GM12878 (cell line): ENCODE data around the gene ZNF148. TPM values are rescaled to one million over a fixed set of nuclear protein-coding genes. Genes with fewer than 3 reads are reported as not detected.

Source experiments
- ATAC-seq: fragments of 200-7000 bp; cut with Tn5 transposase; 3 replicates; pipeline ENCODE4 v1.9.1; 2020; ENCODE audit warnings: mild to moderate bottlenecking, moderate library complexity
- BruUV-seq: library from RNA; stranded (reverse); fragments of 400-500 nt; replicated peaks from 2 replicates; lab custom pipeline; 2021; lab: Mats Ljungman, UMichigan
- CTCF ChIA-PET: fragments of 300-600 bp; sonication (Branson Sonifier 250); formaldehyde crosslinking; extraction: SDS; loops from one replicate; lab custom pipeline; 2021; ENCODE audit warnings: inconsistent platforms; lab: Yijun Ruan, JAX
- POLR2A ChIA-PET: fragments of 350-600 bp; formaldehyde crosslinking; extraction: SDS; loops from one replicate; lab custom pipeline; 2021; ENCODE audit warnings: inconsistent platforms; lab: Charles Lee
- RAD21 ChIA-PET: fragments of 300-600 bp; sonication (Branson Sonifier 250); formaldehyde crosslinking; loops from one replicate; lab custom pipeline; 2023; ENCODE audit warnings: antibody characterized with exemption; ENCODE audit not compliant: unreplicated experiment; lab: Charles Lee
- SMC1A ChIA-PET: fragments of 300-600 bp; sonication (Branson Sonifier 250); formaldehyde crosslinking; loops from one replicate; lab custom pipeline; 2023; ENCODE audit not compliant: unreplicated experiment, uncharacterized antibody; lab: Charles Lee
- DNase-seq: peaks from one replicate; pipeline ENCODE4 v3.0.0-alpha.2; 2011; ENCODE audit warnings: low read depth, low spot score
- FAIRE-seq: peaks from 3 replicates; lab custom pipeline; 2011; peaks lifted over from hg19 to GRCh38; lab: Jason Lieb, UNC
- H2AFZ ChIP-seq: 2 replicates; pipeline ENCODE4 v1.6.0; 2011; ENCODE audit warnings: low read depth, low read length, control low read depth; ENCODE audit not compliant: control insufficient read depth
- H3K27ac ChIP-seq: 2 replicates; pipeline ENCODE4 v1.5.1; 2011; ENCODE audit warnings: control low read depth; ENCODE audit not compliant: control insufficient read depth, insufficient read depth
- H3K27me3 ChIP-seq, 2 experiments: replicated peaks in 1 of 2; 2 replicates each; pipeline versions ENCODE4 v1.6.0 to v1.6.1; 2011; ENCODE audit warnings: low read length in 1 of 2; ENCODE audit not compliant: control insufficient read depth in 2 of 2, insufficient read depth in 2 of 2
- H3K36me3 ChIP-seq, 2 experiments: 2 replicates each; pipeline ENCODE4 v1.5.1; 2011; ENCODE audit warnings: low read length in 1 of 2; ENCODE audit not compliant: control insufficient read depth in 2 of 2, insufficient read depth in 2 of 2
- H3K4me1 ChIP-seq: 2 replicates; pipeline ENCODE4 v1.6.1; 2011; ENCODE audit warnings: mild to moderate bottlenecking, low read length, moderate library complexity, mixed read lengths; ENCODE audit not compliant: control insufficient read depth, insufficient read depth
- H3K4me2 ChIP-seq: 2 replicates; pipeline ENCODE4 v1.6.0; 2011; ENCODE audit warnings: control low read depth; ENCODE audit not compliant: control insufficient read depth, insufficient read depth
- H3K4me3 ChIP-seq: fragments of 200-600 bp; sonication (generic); 2 replicates; pipeline ENCODE4 v1.5.1; 2016
- H3K79me2 ChIP-seq: 2 replicates; pipeline ENCODE4 v1.6.0; 2011; ENCODE audit warnings: low read length; ENCODE audit not compliant: control insufficient read depth, insufficient read depth
- H3K9ac ChIP-seq: 2 replicates; pipeline ENCODE4 v1.8.0; 2011; ENCODE audit warnings: low read length, control low read depth, mixed read lengths; ENCODE audit not compliant: control insufficient read depth, insufficient read depth
- H3K9me3 ChIP-seq: replicated peaks from 3 replicates; pipeline ENCODE4 v1.5.1; 2011; ENCODE audit warnings: mild to moderate bottlenecking, low read length; ENCODE audit not compliant: control insufficient read depth, insufficient read depth
- H4K20me1 ChIP-seq: 2 replicates; pipeline ENCODE4 v1.6.0; 2011; ENCODE audit not compliant: control insufficient read depth, insufficient read depth
- ATF2 ChIP-seq: IDR thresholded peaks from 2 replicates; pipeline ENCODE4 v1.6.1; 2012; ENCODE audit warnings: low read length, inconsistent platforms
- EED ChIP-seq: sonication (generic); IDR thresholded peaks from 2 replicates; pipeline ENCODE4 v1.6.1; 2016; ENCODE audit warnings: antibody characterized with exemption, low read depth
- IRF4 ChIP-seq: IDR thresholded peaks from 2 replicates; pipeline ENCODE4 v1.6.1; 2011; ENCODE audit warnings: low read depth, low read length
- LARP7 ChIP-seq: fragments of 450-650 bp; IDR thresholded peaks from 2 replicates; pipeline ENCODE4 v1.6.1; 2017; ENCODE audit warnings: mild to moderate bottlenecking
- MYB ChIP-seq: fragments of 150-350 bp; IDR thresholded peaks from 2 replicates; pipeline ENCODE4 v1.6.1; 2014; ENCODE audit warnings: mild to moderate bottlenecking, low read depth, low read length, borderline replicate concordance
- POLR2AphosphoS2 ChIP-seq: IDR thresholded peaks from 2 replicates; pipeline ENCODE4 v1.6.1; 2011; ENCODE audit warnings: low read depth, mild to moderate bottlenecking, low read length, improper control_type of control experiment, moderate library complexity
- POU2F2 ChIP-seq: IDR thresholded peaks from 3 replicates; pipeline ENCODE4 v1.6.1; 2011; ENCODE audit warnings: low read depth, mild to moderate bottlenecking, low read length, borderline replicate concordance
- SMAD1 ChIP-seq: fragments of 450-650 bp; IDR thresholded peaks from 2 replicates; pipeline ENCODE4 v1.6.1; 2018; ENCODE audit warnings: mild to moderate bottlenecking, low read depth; ENCODE audit not compliant: partially characterized antibody
- SREBF1 ChIP-seq: IDR thresholded peaks from 2 replicates; pipeline ENCODE4 v1.6.1; 2012; ENCODE audit warnings: mild to moderate bottlenecking, low read length
- SRF ChIP-seq, 2 experiments: IDR thresholded peaks; 2 replicates each; pipeline ENCODE4 v1.6.1; 2011; ENCODE audit warnings: low read depth in 2 of 2, low read length in 2 of 2, mild to moderate bottlenecking in 1 of 2, moderate library complexity in 1 of 2
- TAF1 ChIP-seq: IDR thresholded peaks from 2 replicates; pipeline ENCODE4 v1.6.1; 2011; ENCODE audit warnings: mild to moderate bottlenecking, low read depth, low read length, borderline replicate concordance
- ZNF217 ChIP-seq: fragments of 450-650 bp; IDR thresholded peaks from 2 replicates; pipeline ENCODE4 v1.6.1; 2017; ENCODE audit warnings: antibody characterized with exemption, mild to moderate bottlenecking
- ZNF622 ChIP-seq: fragments of 450-650 bp; IDR thresholded peaks from 2 replicates; pipeline ENCODE4 v1.6.1; 2017; ENCODE audit warnings: mild to moderate bottlenecking, inconsistent platforms
- in situ Hi-C: fragments of 300-500 bp; cut with MboI; formaldehyde crosslinking; loops from 9 replicates; pipeline ENCODE4 v1.14.3; 2018; ENCODE audit warnings: mixed read lengths
- intact Hi-C: fragments of 100-400 bp; cut with micrococcal nuclease; formaldehyde crosslinking; loops from one replicate; pipeline ENCODE4 v1.14.2; 2022; ENCODE audit not compliant: unreplicated experiment
- polyA plus RNA-seq, 11 experiments: library from polyadenylated mRNA; depleted of rRNA in 4 of 11; unstranded in 6 of 11; stranded (reverse) in 5 of 11; fragments of >200 nt; fragmentation: Nextera tagmentation in 4 of 11; fragmentation: Illumina TruSeq in 1 of 11; extraction: Ambion mirVana in 4 of 11; extraction: Trizol in 1 of 11; gene quantifications; 1 replicate in 1 of 11; 2 replicates in 10 of 11; pipeline versions ENCODE4 v1.2.1 to v1.2.3, GENCODE V29; 2011 to 2016; ENCODE audit warnings: inconsistent platforms in 2 of 11, missing spikeins in 2 of 11, low read depth in 1 of 11
- total RNA-seq, 4 experiments: library from RNA; depleted of rRNA in 3 of 4; stranded (reverse); fragments of >200 nt in 3 of 4; fragmentation: Illumina TruSeq in 1 of 4; extraction: Trizol in 1 of 4; gene quantifications; 2 replicates each; pipeline versions ENCODE4 v1.2.1 to v1.2.3, GENCODE V29; 2013 to 2021
- TF ChIP-seq, protein P1 (sequence below): IDR thresholded peaks from 2 replicates; pipeline ENCODE4 v1.6.1; 2011; ENCODE audit warnings: borderline replicate concordance, low read depth, mild to moderate bottlenecking, moderate library complexity, mixed read lengths, low read length; ENCODE audit not compliant: insufficient read depth; ENCODE audit errors: extremely low read length
- TF ChIP-seq, protein P2 (sequence below): fragments of 450-650 bp; IDR thresholded peaks from 2 replicates; pipeline ENCODE4 v1.6.1; 2016; ENCODE audit warnings: mild to moderate bottlenecking, moderate library complexity, borderline replicate concordance

Gene ZNF148
- total and polyA plus RNA-seq, 10 of the 15 experiments (the other 5 are each of a cell fraction or from before 2014, with no cell fraction given): 8.6 to 40.4 (median 26.7) TPM

- no peak for TF ChIP-seq EED
- TF ChIP-seq, all 136 proteins: peak for 0
Measured at GRCh38 chr3:125309476-125309875, 65.6 kb downstream of the ZNF148 start (continued).

DNA sequence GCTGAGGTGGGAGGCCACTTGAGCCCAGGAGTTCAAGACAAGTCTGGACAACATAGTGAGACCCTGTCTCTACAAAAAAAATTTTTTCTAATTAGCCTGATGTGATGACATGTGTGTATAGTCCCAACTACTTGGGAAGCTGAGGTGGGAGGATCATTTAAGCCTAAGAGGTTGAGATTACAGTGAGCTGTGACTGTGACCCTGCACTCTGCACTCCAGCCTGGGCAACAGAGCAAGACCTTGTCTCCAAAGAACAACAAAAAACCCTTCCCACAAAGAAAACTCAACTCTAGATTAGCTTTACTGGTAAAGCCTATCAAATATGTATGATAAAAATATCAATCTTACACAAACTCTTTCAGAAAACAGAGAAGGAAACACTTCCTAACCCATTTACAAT is 68.5 kb downstream of the ZNF148 start:
- no peaks in the 10 kb centered on the region for H3K27me3 ChIP-seq
- H3K4me3 ChIP-seq: no peak overlapping the region
- H3K79me2 ChIP-seq: peaks cover 47% of the 10 kb centered on the region
- H3K9me3 ChIP-seq: peaks cover 9% of the 10 kb centered on the region; the same call in 2 of the 3 replicates
- RAD21 ChIA-PET: no interaction called here
- CTCF ChIA-PET: interaction anchor here (0.7 kb wide), 1 partner anchor 12 kb away, joined by 3 read pairs; no protein-coding TSS in a partner anchor
- SMC1A ChIA-PET: interaction anchor here (0.8 to 1.7 kb wide), 4 partner anchors 8 to 112 kb away, joined by 3 read pairs; no protein-coding TSS in a partner anchor
- FAIRE-seq (no peak), ATAC-seq (no peak), DNase-seq (no peak)
- POLR2A ChIA-PET: interaction anchor here (0.5 to 0.7 kb wide), 4 partner anchors 10 to 464 kb away, joined by 3 to 5 read pairs (median 4); no protein-coding TSS in a partner anchor
- no peak overlapping the region for H3K27ac ChIP-seq
- no peak overlapping the region for H3K4me2 ChIP-seq
- H3K9ac ChIP-seq: no peak overlapping the region
- intact Hi-C loops (no loop called here), in situ Hi-C loops (no loop called here)
- no peak overlapping the region for H2AFZ ChIP-seq
- no peaks in the 10 kb centered on the region for H4K20me1 ChIP-seq
- peaks cover 4 to 18% of the 10 kb centered on the region in 2 experiments for H3K36me3 ChIP-seq
- H3K4me1 ChIP-seq: peaks cover 3% of the 10 kb centered on the region; the same call in 1 of the 2 replicates
- BruUV-seq: no TSS peak
- TF ChIP-seq, protein P1, sequence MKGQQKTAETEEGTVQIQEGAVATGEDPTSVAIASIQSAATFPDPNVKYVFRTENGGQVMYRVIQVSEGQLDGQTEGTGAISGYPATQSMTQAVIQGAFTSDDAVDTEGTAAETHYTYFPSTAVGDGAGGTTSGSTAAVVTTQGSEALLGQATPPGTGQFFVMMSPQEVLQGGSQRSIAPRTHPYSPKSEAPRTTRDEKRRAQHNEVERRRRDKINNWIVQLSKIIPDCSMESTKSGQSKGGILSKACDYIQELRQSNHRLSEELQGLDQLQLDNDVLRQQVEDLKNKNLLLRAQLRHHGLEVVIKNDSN: no peak
- TF ChIP-seq SRF (IDR thresholded peaks at IDR 0.05; ENCODE audit: low read depth in 2 of 2, low read length in 2 of 2) (no peak), TAF1 (no peak), POU2F2 (no peak), MYB (no peak), ZNF622 (no peak), ZNF217 (no peak), POLR2AphosphoS2 (no peak), SREBF1 (no peak), LARP7 (no peak), IRF4 (no peak), SMAD1 (no peak), ATF2 (no peak)
- TF ChIP-seq, protein P2, sequence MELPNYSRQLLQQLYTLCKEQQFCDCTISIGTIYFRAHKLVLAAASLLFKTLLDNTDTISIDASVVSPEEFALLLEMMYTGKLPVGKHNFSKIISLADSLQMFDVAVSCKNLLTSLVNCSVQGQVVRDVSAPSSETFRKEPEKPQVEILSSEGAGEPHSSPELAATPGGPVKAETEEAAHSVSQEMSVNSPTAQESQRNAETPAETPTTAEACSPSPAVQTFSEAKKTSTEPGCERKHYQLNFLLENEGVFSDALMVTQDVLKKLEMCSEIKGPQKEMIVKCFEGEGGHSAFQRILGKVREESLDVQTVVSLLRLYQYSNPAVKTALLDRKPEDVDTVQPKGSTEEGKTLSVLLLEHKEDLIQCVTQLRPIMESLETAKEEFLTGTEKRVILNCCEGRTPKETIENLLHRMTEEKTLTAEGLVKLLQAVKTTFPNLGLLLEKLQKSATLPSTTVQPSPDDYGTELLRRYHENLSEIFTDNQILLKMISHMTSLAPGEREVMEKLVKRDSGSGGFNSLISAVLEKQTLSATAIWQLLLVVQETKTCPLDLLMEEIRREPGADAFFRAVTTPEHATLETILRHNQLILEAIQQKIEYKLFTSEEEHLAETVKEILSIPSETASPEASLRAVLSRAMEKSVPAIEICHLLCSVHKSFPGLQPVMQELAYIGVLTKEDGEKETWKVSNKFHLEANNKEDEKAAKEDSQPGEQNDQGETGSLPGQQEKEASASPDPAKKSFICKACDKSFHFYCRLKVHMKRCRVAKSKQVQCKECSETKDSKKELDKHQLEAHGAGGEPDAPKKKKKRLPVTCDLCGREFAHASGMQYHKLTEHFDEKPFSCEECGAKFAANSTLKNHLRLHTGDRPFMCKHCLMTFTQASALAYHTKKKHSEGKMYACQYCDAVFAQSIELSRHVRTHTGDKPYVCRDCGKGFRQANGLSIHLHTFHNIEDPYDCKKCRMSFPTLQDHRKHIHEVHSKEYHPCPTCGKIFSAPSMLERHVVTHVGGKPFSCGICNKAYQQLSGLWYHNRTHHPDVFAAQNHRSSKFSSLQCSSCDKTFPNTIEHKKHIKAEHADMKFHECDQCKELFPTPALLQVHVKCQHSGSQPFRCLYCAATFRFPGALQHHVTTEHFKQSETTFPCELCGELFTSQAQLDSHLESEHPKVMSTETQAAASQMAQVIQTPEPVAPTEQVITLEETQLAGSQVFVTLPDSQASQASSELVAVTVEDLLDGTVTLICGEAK: no peak
